ENCODE measurements around the gene SERTAD2. TPM values are rescaled to one million over a fixed set of nuclear protein-coding genes. Genes with fewer than 3 reads are reported as not detected.

The SERTAD2 gene
- total and polyA plus RNA-seq, 2 donors (not counting 3 experiments of a cell fraction or from before 2014, with no cell fraction given): 5.5 to 11.2 TPM

GRCh38 chr2:64658269-64658668, 4.6 kb upstream of the SERTAD2 start:
- FAIRE-seq (no peak), DNase-seq (ENCODE audit: low read depth, low spot score) (no peak)
- H2AFZ ChIP-seq (ENCODE audit: low read depth, low read length): no peak overlapping the region
- no peaks in the 10 kb centered on the region for H3K9me1 ChIP-seq (replicated peaks; ENCODE audit: control insufficient read depth, extremely low read depth, insufficient read depth, low read length)
- dilution Hi-C loops (cut with MboI; ENCODE audit: extremely low pct_ligation_motif_present, low sequenced_read_pairs) (no loop called here), intact Hi-C loops (cut with micrococcal nuclease) (no loop called here)
- H3K9me3 ChIP-seq (replicated peaks; ENCODE audit: control insufficient read depth, insufficient read depth, low read length): no peaks in the 10 kb centered on the region
- H3K9ac ChIP-seq (replicated peaks; ENCODE audit: extremely low read depth, insufficient read depth, low read length): no peak overlapping the region
- POLR2A ChIA-PET: no interaction called here
- H3K27ac ChIP-seq (ENCODE audit: insufficient read depth, low read depth, low read length): no peak overlapping the region
- no peaks in the 10 kb centered on the region for H3K36me3 ChIP-seq (ENCODE audit: control insufficient read depth in 2 of 2, extremely low read depth in 1 of 2, insufficient read depth in 2 of 2, low read length in 2 of 2)
- BruUV-seq (replicated peaks): no TSS peak
- no peaks in the 10 kb centered on the region for H3K27me3 ChIP-seq (ENCODE audit: control insufficient read depth in 2 of 2, insufficient read depth in 2 of 2, low read length in 2 of 2)
- CTCF ChIA-PET: interaction anchor here (1.0 to 6.4 kb wide), 4 partner anchors 9 to 91 kb away, joined by 3 to 86 read pairs (median 7); no protein-coding TSS in a partner anchor
- no peak overlapping the region for H3K4me3 ChIP-seq (replicated peaks in 1 of 3; ENCODE audit: insufficient read depth in 1 of 3, low read depth in 1 of 3, low read length in 3 of 3)
- H4K20me1 ChIP-seq (replicated peaks; ENCODE audit: control insufficient read depth, extremely low read depth, insufficient read depth, low read length): no peaks in the 10 kb centered on the region
- H3K4me2 ChIP-seq (ENCODE audit: insufficient read depth, low read length): no peak overlapping the region
- H3K4me1 ChIP-seq (ENCODE audit: control insufficient read depth, extremely low read depth, insufficient read depth, low read length): peaks cover 9% of the 10 kb centered on the region
- TF ChIP-seq GATA2 (IDR thresholded peaks at IDR 0.05; ENCODE audit: insufficient read depth, insufficient read length, low read depth, low read length): no peak
- no peak for TF ChIP-seq MAX (IDR thresholded peaks at IDR 0.05; ENCODE audit: insufficient read depth, insufficient read length)
- no peak for TF ChIP-seq MYC (IDR thresholded peaks at IDR 0.05; ENCODE audit: low read depth, low read length)
- TF ChIP-seq POLR2A (IDR thresholded peaks at IDR 0.05; ENCODE audit: low read depth, low read length): no peak
- TF ChIP-seq CTCF (IDR thresholded peaks at IDR 0.05; ENCODE audit: extremely low read depth in 1 of 2, insufficient read depth in 1 of 2, low read depth in 1 of 2, low read length in 2 of 2): no peak
- no peak for TF ChIP-seq EZH2 (IDR thresholded peaks at IDR 0.05; ENCODE audit: borderline replicate concordance, low read depth, low read length, severe bottlenecking)
- TF ChIP-seq JUN (IDR thresholded peaks at IDR 0.05; ENCODE audit: borderline replicate concordance, insufficient read depth, insufficient read length, low read depth): no peak
- TF ChIP-seq FOS (IDR thresholded peaks at IDR 0.05; ENCODE audit: borderline replicate concordance, insufficient read depth, low read length): no peak
- TF ChIP-seq POLR2AphosphoS5 (IDR thresholded peaks at IDR 0.05; ENCODE audit: insufficient read depth, low read depth, low read length): no peak
- H3K79me2 ChIP-seq (ENCODE audit: control insufficient read depth, insufficient read depth, low read length): no peaks in the 10 kb centered on the region

Data from endothelial cell of umbilical vein (primary cell).